ENCODE data around the gene LRRC19. TPM values are rescaled to one million over a fixed set of nuclear protein-coding genes. Genes with fewer than 3 reads are reported as not detected.

Gene LRRC19
- total RNA-seq, 1 experiment from 2014 or later, result not detected

- H3K27me3 Mint-ChIP-seq (ENCODE audit: low read depth), result no peaks in the 10 kb centered on the region
- Histone ChIP-seq H3K79me1 (ENCODE audit: insufficient read depth, low read depth, low read length, poor library complexity, severe bottlenecking) (no peaks in the 10 kb centered on the region), H3K14ac (ENCODE audit: insufficient read depth, low read length) (no peak overlapping the region), H3K27me3 (ENCODE audit: insufficient read depth, low read length) (no peaks in the 10 kb centered on the region), H2BK5ac (ENCODE audit: insufficient read length, low read length) (no peak overlapping the region), H2BK20ac (ENCODE audit: low read depth, low read length, poor library complexity, severe bottlenecking) (no peak overlapping the region), H2AFZ (ENCODE audit: low read length) (no peak overlapping the region), H2BK15ac (ENCODE audit: low read depth, low read length) (no peak overlapping the region), H3K9me3 (ENCODE audit: control insufficient read depth, low read depth, low read length) (no peaks in the 10 kb centered on the region), H3K23me2 (ENCODE audit: insufficient read length, low read depth, low read length, poor library complexity, severe bottlenecking) (peaks cover 8% of the 10 kb centered on the region), H4K20me1 (ENCODE audit: control insufficient read depth, insufficient read depth, insufficient read length) (no peaks in the 10 kb centered on the region), H3K4me1 (ENCODE audit: insufficient read depth, low read length) (no peaks in the 10 kb centered on the region), H3K4me2 (ENCODE audit: insufficient read depth, insufficient read length, low read length) (peak overlapping the region; percentile 98), H3K4ac (ENCODE audit: low read depth, low read length) (no peak overlapping the region), H3K18ac (ENCODE audit: insufficient read length, low read depth, low read length) (no peak overlapping the region), H2BK120ac (ENCODE audit: low read depth, low read length, poor library complexity, severe bottlenecking) (no peak overlapping the region), H3K56ac (ENCODE audit: insufficient read length, low read depth, low read length) (no peak overlapping the region), H2AK5ac (ENCODE audit: insufficient read length, low read length) (no peak overlapping the region), H3K9ac (ENCODE audit: extremely low read depth, insufficient read length, low read length) (peak overlapping the region; percentile 97), H3K27ac (ENCODE audit: insufficient read length, low read depth, low read length) (no peak overlapping the region), H4K5ac (ENCODE audit: insufficient read length, low read depth, low read length) (no peak overlapping the region), H3T11ph (ENCODE audit: low read length) (no peak overlapping the region), H4K8ac (replicated peaks; ENCODE audit: insufficient read length, low read depth, low read length) (no peak overlapping the region), H3K79me2 (ENCODE audit: insufficient read depth, low read length) (peaks cover 45% of the 10 kb centered on the region), H4K91ac (ENCODE audit: insufficient read length, low read depth, low read length) (no peak overlapping the region), H3K23ac (ENCODE audit: insufficient read length, low read depth, low read length) (no peak overlapping the region), H2BK12ac (ENCODE audit: insufficient read length, low read depth, low read length) (no peak overlapping the region)
- H3K36me3 Mint-ChIP-seq (ENCODE audit: insufficient read depth in 1 of 3, low read depth in 3 of 3), result peaks cover 5 to 15% (median 7%) of the 10 kb centered on the region in 3 experiments; a peak in 4 of 7 replicates
- no peak for DNase-seq
- peak overlapping the region in 2 of 3 experiments; percentile 57 to 100; a peak in 3 of 7 replicates for H3K27ac Mint-ChIP-seq
- peak overlapping the region; percentile 88 to 95 for H3K4me3 Mint-ChIP-seq
- no peaks in the 10 kb centered on the region for H3K9me3 Mint-ChIP-seq
- TF ChIP-seq CTCF (conservative IDR thresholded peaks at IDR 0.05), result no peak
- H3K4me1 Mint-ChIP-seq, result peaks cover 21 to 27% of the 10 kb centered on the region in 2 experiments
- no CpG with 5 or more reads among the region's 2 CpGs for WGBS (ENCODE audit: extremely low coverage, insufficient read length, low lambda C conversion rate)
Measured at GRCh38 chr9:26945591-26945990, 59.9 kb downstream of the LRRC19 start.

Other genes starting within 250 kb of the LRRC19 start
- 30.3 and 30.5 TPM in 2 replicates for gene CAAP1, start 112.9 kb downstream of the LRRC19 start, total RNA-seq (2021)
- gene PLAA, start 58.4 kb downstream of the LRRC19 start, total RNA-seq (2021), result 64.3 and 65.0 TPM in 2 replicates
- 14.9 and 16.2 TPM in 2 replicates for gene IFT74, start 49.3 kb downstream of the LRRC19 start, total RNA-seq (2021)
- gene TEK, start 103.6 kb upstream of the LRRC19 start, total RNA-seq (2021), result 1.6 and 1.8 TPM in 2 replicates